Common myeloid progenitor, CD34-positive (primary cell): Measurements from ENCODE around the gene CLEC4M.
"Not testable (repeated sequence)": the region's sequence is repeated elsewhere in the genome, so short reads cannot be mapped to it uniquely, and the experiment has no call there.

Experiments used
- CTCF ChIA-PET: fragments of 350-600 bp; sonication (Branson Sonifier 250); formaldehyde crosslinking; loops from one replicate; lab custom pipeline; 2021; ENCODE audit warnings: antibody characterized with exemption; lab: Charles Lee
- POLR2A ChIA-PET: fragments of 350-600 bp; sonication (Branson Sonifier 250); formaldehyde crosslinking; loops from one replicate; lab custom pipeline; 2021; ENCODE audit warnings: antibody characterized with exemption; lab: Charles Lee
- DNase-seq, 3 donors: peaks; one replicate each; pipeline versions ENCODE4 v3.0.0 to v3.0.0-alpha.2; 2013
- H3K27ac ChIP-seq, 2 experiments: 1 replicate in 1 of 2; 2 replicates in 1 of 2; pipeline ENCODE4 v1.7.0; 2013; ENCODE audit warnings: inconsistent platforms in 2 of 2, low read length in 2 of 2, mild to moderate bottlenecking in 2 of 2, low read depth in 1 of 2, moderate library complexity in 1 of 2; ENCODE audit not compliant: severe bottlenecking in 2 of 2, insufficient read depth in 1 of 2, poor library complexity in 1 of 2
- H3K27me3 ChIP-seq, 5 experiments: replicated peaks in 2 of 5; 1 replicate in 3 of 5; 2 replicates in 2 of 5; pipeline versions ENCODE4 v1.6.1 to v1.7.0; 2013; ENCODE audit warnings: low read length in 4 of 5, mild to moderate bottlenecking in 2 of 5, moderate library complexity in 2 of 5, inconsistent platforms in 1 of 5; ENCODE audit not compliant: insufficient read depth in 5 of 5, control insufficient read depth in 4 of 5
- H3K36me3 ChIP-seq, 4 experiments: 1 replicate in 2 of 4; 2 replicates in 2 of 4; pipeline versions ENCODE4 v1.6.1 to v1.7.0; 2013; ENCODE audit warnings: low read length in 3 of 4, control low read depth in 1 of 4, mild to moderate bottlenecking in 1 of 4; ENCODE audit not compliant: control insufficient read depth in 4 of 4, insufficient read depth in 4 of 4
- H3K4me1 ChIP-seq, 4 experiments: 1 replicate in 3 of 4; 2 replicates in 1 of 4; pipeline versions ENCODE4 v1.6.1 to v1.7.1; 2013; ENCODE audit warnings: low read length in 3 of 4, mild to moderate bottlenecking in 3 of 4, control low read depth in 1 of 4, inconsistent platforms in 1 of 4, moderate library complexity in 1 of 4; ENCODE audit not compliant: control insufficient read depth in 4 of 4, insufficient read depth in 4 of 4; ENCODE audit errors: control extremely low read depth in 1 of 4
- H3K4me3 ChIP-seq, 7 experiments: 1 replicate in 4 of 7; 2 replicates in 3 of 7; pipeline versions ENCODE4 v1.5.1 to v1.7.0; 2013; ENCODE audit warnings: mild to moderate bottlenecking in 7 of 7, low read length in 6 of 7, moderate library complexity in 6 of 7, inconsistent platforms in 2 of 7, low read depth in 2 of 7, control low read depth in 1 of 7; ENCODE audit not compliant: insufficient read depth in 4 of 7, control insufficient read depth in 1 of 7; ENCODE audit errors: extremely low read depth in 1 of 7
- H3K9me3 ChIP-seq, 5 experiments: 1 replicate in 4 of 5; 2 replicates in 1 of 5; pipeline versions ENCODE4 v1.6.1 to v1.7.1; 2013; ENCODE audit warnings: low read length in 4 of 5, mild to moderate bottlenecking in 2 of 5, inconsistent platforms in 1 of 5, low read depth in 1 of 5, moderate library complexity in 1 of 5; ENCODE audit not compliant: control insufficient read depth in 4 of 5, insufficient read depth in 2 of 5; ENCODE audit errors: control extremely low read depth in 1 of 5
- WGBS: methylation state at CpG from one replicate; pipeline ENCODE4 v1.1.5; 2013; ENCODE audit not compliant: insufficient coverage; 5-methylcytosine and 5-hydroxymethylcytosine counted together

The CLEC4M gene

GRCh38 chr19:7751157-7751783, 11.8 kb upstream of the CLEC4M start:
- H3K9me3 ChIP-seq = peaks cover 2 to 3% (median 3%) of the 10 kb centered on the region in 5 experiments
- CTCF ChIA-PET = no interaction called here
- H3K4me3 ChIP-seq = no peak overlapping the region
- no peaks in the 10 kb centered on the region for H3K36me3 ChIP-seq
- no peaks in the 10 kb centered on the region for H3K27me3 ChIP-seq
- H3K27ac ChIP-seq = no peak overlapping the region
- no peaks in the 10 kb centered on the region for H3K4me1 ChIP-seq
- peak; percentile 29 to 80 (median 67) for DNase-seq
- 80% methylated on average over 10 of the region's 12 CpGs for WGBS
- POLR2A ChIA-PET = no interaction called here

- H3K4me3 ChIP-seq = no peak overlapping the region
- ChIA-PET CTCF (no interaction called here), POLR2A (no interaction called here)
- H3K36me3 ChIP-seq = no peaks in the 10 kb centered on the region
- H3K4me1 ChIP-seq = no peaks in the 10 kb centered on the region
- no peak overlapping the region for H3K27ac ChIP-seq
- H3K27me3 ChIP-seq = no peaks in the 10 kb centered on the region
- no peak for DNase-seq
- WGBS = 52% methylated on average over 2 of the region's 4 CpGs
- H3K9me3 ChIP-seq = peaks cover 3 to 35% (median 22%) of the 10 kb centered on the region in 5 experiments
Measured at GRCh38 chr19:7756258-7756657, 6.8 kb upstream of the CLEC4M start.

GRCh38 chr19:7757358-7757757, 5.7 kb upstream of the CLEC4M start:
- ChIA-PET CTCF (no interaction called here), POLR2A (no interaction called here)
- H3K27me3 ChIP-seq = no peaks in the 10 kb centered on the region
- no peaks in the 10 kb centered on the region for H3K4me1 ChIP-seq
- no peaks in the 10 kb centered on the region for H3K36me3 ChIP-seq
- WGBS = 100% methylated on average over 1 of the region's 3 CpGs
- DNase-seq = no peak
- H3K27ac ChIP-seq = no peak overlapping the region
- H3K9me3 ChIP-seq = peaks cover 3 to 35% (median 22%) of the 10 kb centered on the region in 5 experiments
- no peak overlapping the region for H3K4me3 ChIP-seq

GRCh38 chr19:7759156-7759555, 3.9 kb upstream of the CLEC4M start:
- ChIA-PET POLR2A (interaction anchor here (0.6 kb wide), 1 partner anchor 121 kb away, joined by 4 read pairs; no protein-coding TSS in a partner anchor), CTCF (no interaction called here)
- no CpG with 5 or more reads among the region's 1 CpG for WGBS
- H3K27ac ChIP-seq = no peak overlapping the region
- peaks cover 3 to 35% (median 22%) of the 10 kb centered on the region in 5 experiments for H3K9me3 ChIP-seq
- H3K27me3 ChIP-seq = no peaks in the 10 kb centered on the region
- no peak overlapping the region for H3K4me3 ChIP-seq
- peak in 2 of 3 donors; percentile 25 to 32 for DNase-seq
- no peaks in the 10 kb centered on the region for H3K36me3 ChIP-seq
- H3K4me1 ChIP-seq = no peaks in the 10 kb centered on the region

GRCh38 chr19:7763696-7764095, 653 bp downstream of the CLEC4M start:
- no peak for DNase-seq
- ChIA-PET CTCF (interaction anchor here (1.2 kb wide), 1 partner anchor 16 kb away, joined by 3 read pairs; the partner anchor contains the start of gene CD209), POLR2A (no interaction called here)
- Histone ChIP-seq H3K4me3 (no peak overlapping the region), H3K36me3 (no peaks in the 10 kb centered on the region), H3K4me1 (no peaks in the 10 kb centered on the region), H3K9me3 (peaks cover 0 to 14% (median 5%) of the 10 kb centered on the region in 5 experiments), H3K27me3 (peaks cover 0 to 3% (median 0%) of the 10 kb centered on the region in 5 experiments), H3K27ac (no peak overlapping the region)
- 86% methylated on average over 1 of the region's 1 CpG for WGBS

- H3K27me3 ChIP-seq, H3K36me3 ChIP-seq, H3K4me1 ChIP-seq, POLR2A ChIA-PET, DNase-seq, CTCF ChIA-PET, H3K4me3 ChIP-seq, H3K27ac ChIP-seq: not testable (repeated sequence)
- 100% methylated on average over 1 of the region's 3 CpGs for WGBS
- peaks cover 0 to 10% (median 5%) of the 10 kb centered on the region in 5 experiments for H3K9me3 ChIP-seq
Measured at GRCh38 chr19:7764157-7764556, 1.1 kb downstream of the CLEC4M start.

GRCh38 chr19:7765043-7765442, 2.0 kb downstream of the CLEC4M start:
- H3K27me3 ChIP-seq, H3K36me3 ChIP-seq, H3K4me3 ChIP-seq, H3K27ac ChIP-seq, H3K4me1 ChIP-seq, POLR2A ChIA-PET, DNase-seq, H3K9me3 ChIP-seq: not testable (repeated sequence)
- CTCF ChIA-PET = interaction anchor here (1.2 kb wide), 1 partner anchor 35 kb away, joined by 3 read pairs; no protein-coding TSS in a partner anchor
- 90% methylated on average over 2 of the region's 2 CpGs for whole genome bisulfite sequencing
